H1 (cell line): Measurements from ENCODE around the gene RAN. TPM values are rescaled to one million over a fixed set of nuclear protein-coding genes. Genes with fewer than 3 reads are reported as not detected.

Source experiments
- CEBPB ChIP-seq: IDR thresholded peaks from 2 replicates; pipeline ENCODE4 v1.6.1; 2012; ENCODE audit warnings: low read depth, low read length
- EZH2 ChIP-seq: fragments of 200-600 bp; sonication (generic); IDR thresholded peaks from 2 replicates; pipeline ENCODE4 v1.7.1; 2012; ENCODE audit warnings: low read depth, mild to moderate bottlenecking, moderate library complexity, low read length, inconsistent platforms; ENCODE audit not compliant: severe bottlenecking
- POLR2AphosphoS5 ChIP-seq: IDR thresholded peaks from 2 replicates; pipeline ENCODE4 v1.6.1; 2011; ENCODE audit warnings: low read depth, low read length
- RAD21 ChIP-seq, 2 experiments: IDR thresholded peaks in 1 of 2; conservative IDR thresholded peaks in 1 of 2; 2 replicates each; pipeline ENCODE4 v1.6.1; 2011; ENCODE audit warnings: low read depth in 2 of 2, low read length in 2 of 2, improper control_type of control experiment in 1 of 2, inconsistent platforms in 1 of 2, mild to moderate bottlenecking in 1 of 2, moderate library complexity in 1 of 2
- polyA plus RNA-seq, 7 experiments: library from polyadenylated mRNA; depleted of rRNA in 3 of 7; stranded (reverse) in 5 of 7; unstranded in 2 of 7; fragments of >200 nt in 5 of 7; fragments of 200-250 nt in 2 of 7; gene quantifications; 1 replicate in 5 of 7; 2 replicates in 1 of 7; 4 replicates in 1 of 7; pipeline versions ENCODE4 v1.2.1 to v1.2.3, GENCODE V29; 2011 to 2013; ENCODE audit warnings: missing spikeins in 2 of 7, mixed read lengths in 2 of 7
- total RNA-seq: library from RNA; stranded (reverse); fragmentation: NEBNext Ultra II Directional; extraction: Animal tissue kit (Norgen Biotek cat#: 25700); gene quantifications from 2 replicates; pipeline ENCODE4 v1.2.1, GENCODE V29; 2021

RAN gene
- total and polyA plus RNA-seq, 2 of the 8 experiments (the other 6 are each of a cell fraction or from before 2014, with no cell fraction given): 2,064 to 2,203 TPM

- TF ChIP-seq CEBPB (no peak), RAD21 (IDR thresholded peaks at IDR 0.05 in 1 of 2, conservative IDR thresholded peaks at IDR 0.05 in 1 of 2; ENCODE audit: low read depth in 2 of 2, low read length in 2 of 2) (no peak), POLR2AphosphoS5 (no peak), EZH2 (no peak)
These were observed 41.7 kb upstream of the RAN start (continued) for GRCh38 chr12:130830246-130830551.
